ENCODE data around the gene ANKDD1A.

ANKDD1A gene

DNA sequence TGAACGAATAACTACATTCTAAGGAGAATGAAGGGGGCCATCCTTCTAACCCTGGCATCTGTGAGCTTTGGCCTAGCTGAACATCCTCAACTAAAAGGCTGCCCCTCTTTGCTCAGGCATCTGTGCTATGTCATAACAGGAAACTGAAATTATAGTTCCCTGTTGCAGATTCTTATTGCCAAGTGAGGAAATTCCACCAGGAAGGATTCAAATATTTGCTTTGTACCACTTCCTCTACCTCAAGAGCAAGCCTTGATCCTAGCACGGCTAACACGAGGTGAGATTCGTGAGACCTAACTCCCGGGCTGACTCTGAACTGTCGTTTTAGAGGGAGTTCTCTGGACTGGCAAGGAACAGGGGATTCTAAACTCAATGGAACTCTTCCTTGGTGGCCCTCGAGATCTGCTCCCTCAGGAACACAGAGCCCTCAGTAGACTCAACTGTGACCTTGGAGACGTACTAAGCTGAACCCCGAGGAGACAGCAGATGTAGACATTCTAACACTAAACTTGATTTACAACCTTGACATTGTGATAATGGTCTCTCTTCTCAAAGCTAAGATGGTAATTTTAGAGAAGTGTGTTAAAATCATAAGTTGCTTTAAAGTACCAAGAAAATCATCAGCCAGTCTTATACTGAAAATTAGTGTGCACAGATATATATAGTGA, 73.8 kb downstream of the ANKDD1A start:
- H3K4me3 ChIP-seq (ENCODE audit: low read depth, low read length), result no peak overlapping the region
- in situ Hi-C loops (cut with HindIII; ENCODE audit: low sequenced_read_pairs), result no loop called here
- no peak for TF ChIP-seq CTCF (IDR thresholded peaks at IDR 0.05; ENCODE audit: low read depth, low read length)
- DNase-seq (ENCODE audit: low read depth, low spot score), result no peak

DNA sequence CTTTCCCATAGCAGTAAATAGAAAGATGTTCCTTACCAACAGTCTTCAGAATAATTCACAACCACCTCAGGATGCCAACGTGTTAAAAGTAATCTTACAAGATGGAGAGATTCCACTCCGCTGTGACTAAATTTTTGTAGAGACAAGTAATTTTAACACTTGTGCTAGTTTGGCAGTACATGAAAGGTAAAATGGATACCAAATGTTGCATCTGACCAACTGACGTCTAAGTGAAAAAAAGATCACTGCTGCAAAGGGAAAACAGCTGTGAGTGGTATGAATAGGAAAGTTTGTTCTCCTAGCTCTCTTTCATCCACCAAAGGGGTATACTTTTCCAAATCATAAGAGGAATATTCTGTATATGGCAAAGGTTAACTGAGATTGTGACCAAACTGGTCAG, 75.4 kb downstream of the ANKDD1A start:
- H3K4me3 ChIP-seq (ENCODE audit: low read depth, low read length), result no peak overlapping the region
- TF ChIP-seq CTCF (IDR thresholded peaks at IDR 0.05; ENCODE audit: low read depth, low read length), result no peak
- in situ Hi-C loops (cut with HindIII; ENCODE audit: low sequenced_read_pairs), result no loop called here
- no peak for DNase-seq (ENCODE audit: low read depth, low spot score)

DNA sequence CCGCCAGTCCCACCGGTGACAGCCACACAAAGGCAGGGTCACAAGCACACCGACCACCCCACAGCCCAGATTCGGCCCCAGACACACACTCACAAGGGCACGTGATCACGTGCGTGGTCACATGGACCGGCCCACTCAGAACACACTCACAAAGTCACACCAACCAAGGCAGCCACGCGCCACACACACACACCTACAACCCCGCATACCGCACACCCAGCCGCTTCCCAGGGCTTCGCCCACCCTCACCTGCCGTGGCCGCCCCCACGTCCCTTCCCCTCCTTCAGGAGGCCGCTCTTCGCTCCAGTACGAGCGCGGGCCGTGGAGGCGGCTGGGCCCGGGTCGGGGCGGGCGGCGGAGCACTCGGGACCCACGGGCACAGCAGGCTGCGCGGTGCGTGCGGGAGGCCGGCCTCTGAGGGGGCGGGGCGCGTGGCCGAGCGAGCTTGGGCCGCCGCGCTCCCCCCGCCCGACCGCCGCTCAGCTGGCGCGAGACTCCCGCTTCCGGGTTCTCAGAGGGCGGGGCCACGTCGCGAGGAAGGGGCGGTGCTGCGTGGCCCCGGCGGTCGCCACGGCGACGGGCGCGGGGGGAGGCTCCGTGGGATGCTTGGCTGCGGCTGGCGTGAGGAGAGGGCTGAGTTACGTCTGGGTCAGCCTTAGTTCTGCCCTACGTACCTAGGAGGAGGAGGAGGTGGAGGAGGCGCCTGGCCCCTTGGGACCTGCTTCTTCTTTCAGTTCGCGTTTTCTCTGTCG, 77.9 kb downstream of the ANKDD1A start, which contains the start of gene SPG21:
Gene SPG21 (minus strand): TSS at position 499 of the 752 bp plus-strand sequence. CDS start 6,345 bp downstream, outside the sequence.
- in situ Hi-C loops (cut with HindIII; ENCODE audit: low sequenced_read_pairs), result no loop called here
- no peak for TF ChIP-seq CTCF (IDR thresholded peaks at IDR 0.05; ENCODE audit: low read depth, low read length)
- peak within 1 kb of the TSS; percentile 96 for H3K4me3 ChIP-seq (ENCODE audit: low read depth, low read length)
- peak; percentile 96 for DNase-seq (ENCODE audit: low read depth, low spot score)

DNA sequence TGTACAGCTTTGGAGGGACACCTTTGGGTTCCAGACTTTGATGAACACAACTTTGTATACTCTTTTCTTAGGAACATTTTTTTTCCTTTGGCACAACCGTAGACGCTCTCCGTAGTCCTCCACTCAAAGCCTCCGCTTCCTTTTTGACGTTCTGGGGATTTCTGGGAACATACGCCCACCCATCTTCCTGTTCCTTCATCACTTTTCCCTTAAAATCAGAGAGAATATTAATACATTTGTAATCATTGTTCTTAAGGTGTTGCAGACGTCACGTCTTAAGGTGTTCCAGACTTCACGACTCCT, 78.4 kb downstream of the ANKDD1A start:
- H3K4me3 ChIP-seq (ENCODE audit: low read depth, low read length), result peak overlapping the region; percentile 96
- DNase-seq (ENCODE audit: low read depth, low spot score), result no peak
- in situ Hi-C loops (cut with HindIII; ENCODE audit: low sequenced_read_pairs), result no loop called here
- TF ChIP-seq CTCF (IDR thresholded peaks at IDR 0.05; ENCODE audit: low read depth, low read length), result no peak

DNA sequence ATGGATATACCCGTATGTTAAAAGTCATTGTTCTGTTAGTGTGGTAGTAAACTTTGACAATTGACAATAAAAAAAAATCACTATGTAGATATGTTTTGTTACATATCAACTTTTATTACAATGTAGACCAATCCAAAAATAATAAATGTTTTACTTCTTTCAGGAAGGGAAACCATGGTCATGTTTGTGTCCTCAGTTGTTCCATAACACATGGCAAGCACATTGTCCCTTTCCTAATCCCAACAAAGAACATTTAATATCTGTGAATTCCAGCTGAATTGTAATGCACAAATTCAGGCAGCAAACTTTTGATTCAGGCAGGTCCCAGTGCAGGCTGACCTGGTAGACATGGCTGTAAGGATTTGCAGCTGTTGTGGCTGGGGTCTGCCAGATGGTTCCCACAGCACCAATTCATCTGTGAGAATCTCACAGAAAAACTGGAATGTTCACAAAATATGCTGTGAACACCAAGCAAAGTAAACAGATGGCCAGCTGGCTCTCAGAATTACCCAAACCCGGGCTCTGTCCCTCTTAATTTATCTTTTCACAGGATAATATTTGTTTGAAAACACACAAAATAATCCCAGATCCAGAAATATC, 79.9 kb downstream of the ANKDD1A start:
- no peak overlapping the region for H3K4me3 ChIP-seq (ENCODE audit: low read depth, low read length)

GRCh38 chr15:64993290-64993689, 81.6 kb downstream of the ANKDD1A start:
- TF ChIP-seq CTCF (IDR thresholded peaks at IDR 0.05; ENCODE audit: low read depth, low read length), result no peak
- in situ Hi-C loops (cut with HindIII; ENCODE audit: low sequenced_read_pairs), result no loop called here
- no peak for DNase-seq (ENCODE audit: low read depth, low spot score)
- H3K4me3 ChIP-seq (ENCODE audit: low read depth, low read length), result no peak overlapping the region

More for the DNA sequence above, 79.9 kb downstream of the ANKDD1A start:
- DNase-seq (ENCODE audit: low read depth, low spot score), result no peak
- no peak for TF ChIP-seq CTCF (IDR thresholded peaks at IDR 0.05; ENCODE audit: low read depth, low read length)
- in situ Hi-C loops (cut with HindIII; ENCODE audit: low sequenced_read_pairs), result no loop called here

Measured in astrocyte of the spinal cord (primary cell).